ENCODE measurements around the gene MDM4.

MDM4 gene

DNA sequence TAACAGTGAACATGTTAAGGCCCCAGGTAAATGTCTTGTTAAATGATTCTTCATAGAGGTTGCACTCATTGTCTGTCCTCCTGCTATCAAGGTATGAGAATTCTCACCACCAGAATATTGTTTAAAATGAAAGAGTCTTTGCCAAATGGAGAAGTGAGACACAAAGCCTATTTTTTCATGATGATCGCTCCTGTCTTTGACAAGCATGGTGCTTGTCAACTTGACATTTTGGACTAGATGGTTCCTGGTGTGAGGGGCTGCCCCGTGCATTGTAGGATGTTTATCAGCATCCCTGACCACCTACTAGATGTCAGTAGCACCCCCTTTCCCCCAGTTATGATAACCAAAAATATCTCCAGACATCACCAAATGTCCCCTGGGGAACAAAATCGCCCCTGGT lies 65.6 kb downstream of the MDM4 start:
- in situ Hi-C loops (cut with MboI; ENCODE audit: low pct_unique_long_range_greater_than_20kb, low sequenced_read_pairs, unreplicated experiment) = no loop called here
- TF ChIP-seq, protein P1, sequence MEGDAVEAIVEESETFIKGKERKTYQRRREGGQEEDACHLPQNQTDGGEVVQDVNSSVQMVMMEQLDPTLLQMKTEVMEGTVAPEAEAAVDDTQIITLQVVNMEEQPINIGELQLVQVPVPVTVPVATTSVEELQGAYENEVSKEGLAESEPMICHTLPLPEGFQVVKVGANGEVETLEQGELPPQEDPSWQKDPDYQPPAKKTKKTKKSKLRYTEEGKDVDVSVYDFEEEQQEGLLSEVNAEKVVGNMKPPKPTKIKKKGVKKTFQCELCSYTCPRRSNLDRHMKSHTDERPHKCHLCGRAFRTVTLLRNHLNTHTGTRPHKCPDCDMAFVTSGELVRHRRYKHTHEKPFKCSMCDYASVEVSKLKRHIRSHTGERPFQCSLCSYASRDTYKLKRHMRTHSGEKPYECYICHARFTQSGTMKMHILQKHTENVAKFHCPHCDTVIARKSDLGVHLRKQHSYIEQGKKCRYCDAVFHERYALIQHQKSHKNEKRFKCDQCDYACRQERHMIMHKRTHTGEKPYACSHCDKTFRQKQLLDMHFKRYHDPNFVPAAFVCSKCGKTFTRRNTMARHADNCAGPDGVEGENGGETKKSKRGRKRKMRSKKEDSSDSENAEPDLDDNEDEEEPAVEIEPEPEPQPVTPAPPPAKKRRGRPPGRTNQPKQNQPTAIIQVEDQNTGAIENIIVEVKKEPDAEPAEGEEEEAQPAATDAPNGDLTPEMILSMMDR (IDR thresholded peaks at IDR 0.05; ENCODE audit: extremely low read depth, insufficient read depth, missing control alignments) = no peak
- no peak for DNase-seq (ENCODE audit: low spot score)

DNA sequence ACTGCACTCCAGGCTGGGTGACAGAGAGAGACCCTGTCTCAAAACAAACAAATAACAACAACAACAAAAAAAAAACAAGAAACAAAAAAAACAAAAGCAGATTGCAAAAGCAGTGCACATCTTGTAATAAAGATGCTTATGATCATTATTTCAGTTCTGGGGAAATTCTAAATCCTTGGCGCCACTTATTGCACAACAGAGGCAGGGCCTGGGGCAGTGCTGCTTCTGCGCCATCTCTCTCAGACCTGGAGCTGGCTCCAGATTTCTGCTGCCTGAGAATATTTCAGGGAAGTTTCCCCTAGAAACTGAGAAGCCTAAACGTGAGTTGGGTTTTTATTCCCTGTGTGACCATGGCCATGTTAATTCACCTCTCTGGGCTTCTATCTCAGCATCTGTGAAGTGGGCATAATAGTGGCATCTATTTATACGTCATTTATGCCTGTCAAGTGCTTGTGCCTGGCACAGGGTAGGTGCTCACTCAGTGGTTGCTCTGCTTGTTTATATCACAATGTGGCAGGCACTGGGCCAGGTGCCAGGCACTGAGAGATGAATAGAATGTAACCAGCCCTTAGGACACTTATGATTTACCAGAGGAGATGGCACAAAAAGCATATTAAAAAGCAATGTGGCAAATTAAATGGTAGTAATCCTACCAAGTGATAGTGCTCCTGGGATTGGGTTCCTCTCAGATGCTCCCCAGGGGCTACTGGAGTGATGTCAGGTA lies 67.9 kb downstream of the MDM4 start:
- in situ Hi-C loops (cut with MboI; ENCODE audit: low pct_unique_long_range_greater_than_20kb, low sequenced_read_pairs, unreplicated experiment) = no loop called here
- TF ChIP-seq, protein P1 (IDR thresholded peaks at IDR 0.05; ENCODE audit: extremely low read depth, insufficient read depth, missing control alignments) = no peak
- no peak for DNase-seq (ENCODE audit: low spot score)

DNA sequence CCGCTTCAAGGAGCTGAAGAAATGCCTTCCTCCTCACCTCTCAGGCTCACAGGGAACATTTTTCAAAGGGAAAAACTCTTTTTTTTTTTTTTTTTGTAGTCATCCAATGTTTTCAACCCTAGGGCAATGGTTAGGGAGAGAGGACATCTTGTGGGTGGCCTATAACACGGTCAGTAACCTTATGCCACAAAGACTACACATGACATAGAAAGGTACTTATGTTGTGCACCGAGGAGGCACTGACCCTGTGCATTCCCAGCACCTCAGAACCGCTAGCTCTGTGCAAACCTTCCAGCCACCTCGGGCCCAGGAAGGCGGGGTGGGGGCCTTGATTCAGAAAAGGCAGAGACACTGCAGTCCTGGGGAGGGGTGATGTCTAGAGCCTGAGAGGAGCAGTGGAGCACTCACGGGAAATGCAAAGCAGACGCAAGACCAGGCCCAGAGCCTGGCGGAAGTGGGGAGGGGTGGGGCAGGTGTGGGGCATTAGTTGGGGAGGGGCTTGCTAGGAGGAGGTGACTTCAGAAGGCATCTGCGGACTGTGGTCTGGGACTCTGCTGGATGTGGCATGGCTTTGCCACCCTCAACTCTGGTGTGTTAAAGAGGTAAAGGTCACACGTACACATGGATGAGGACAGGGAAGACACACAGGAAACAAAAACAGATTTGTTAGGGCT lies 68.6 kb downstream of the MDM4 start:
- TF ChIP-seq, protein P1 (IDR thresholded peaks at IDR 0.05; ENCODE audit: extremely low read depth, insufficient read depth, missing control alignments) = no peak
- in situ Hi-C loops (cut with MboI; ENCODE audit: low pct_unique_long_range_greater_than_20kb, low sequenced_read_pairs, unreplicated experiment) = no loop called here
- DNase-seq (ENCODE audit: low spot score) = no peak

DNA sequence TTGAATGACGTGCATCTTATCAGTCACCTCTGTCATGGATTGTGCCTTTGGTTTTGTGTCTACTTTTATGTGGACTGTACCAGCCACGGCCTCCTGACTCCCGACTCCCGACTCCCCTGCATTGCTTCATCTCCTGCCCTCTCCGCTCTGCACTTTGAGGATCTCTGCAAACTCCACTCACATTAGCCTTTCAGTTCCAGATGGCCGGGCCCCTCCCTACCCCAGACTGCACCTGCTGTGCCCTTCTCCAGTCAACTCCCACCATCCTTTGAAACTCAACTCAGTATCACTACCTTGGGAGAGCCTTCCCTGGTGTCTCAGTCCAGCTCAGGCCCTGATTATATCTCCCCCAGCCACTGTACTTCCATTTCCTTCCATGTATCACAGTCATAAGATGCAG lies 71.4 kb downstream of the MDM4 start:
- TF ChIP-seq, protein P1 (IDR thresholded peaks at IDR 0.05; ENCODE audit: extremely low read depth, insufficient read depth, missing control alignments) = no peak
- DNase-seq (ENCODE audit: low spot score) = no peak
- in situ Hi-C loops (cut with MboI; ENCODE audit: low pct_unique_long_range_greater_than_20kb, low sequenced_read_pairs, unreplicated experiment) = no loop called here

DNA sequence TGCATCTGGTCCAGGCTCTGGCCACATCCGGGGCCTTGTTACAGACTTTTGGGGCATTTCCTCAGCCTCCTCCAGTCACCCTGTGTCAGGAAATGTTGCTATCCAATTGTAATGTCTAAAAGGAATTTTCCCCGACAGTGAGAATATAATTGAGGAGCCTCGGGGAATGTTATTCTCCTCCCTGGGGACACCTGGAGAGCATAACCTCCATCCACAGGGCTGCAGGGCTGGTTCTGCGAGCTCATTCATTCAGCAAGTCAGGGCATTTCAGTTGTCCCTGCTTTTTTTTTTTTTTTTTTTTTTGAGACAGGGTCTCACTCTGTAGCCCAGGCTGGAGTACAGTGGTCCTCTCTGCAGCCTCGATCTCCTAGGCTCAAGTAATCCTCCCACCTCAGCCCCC lies 72.6 kb downstream of the MDM4 start:
- no peak for DNase-seq (ENCODE audit: low spot score)
- in situ Hi-C loops (cut with MboI; ENCODE audit: low pct_unique_long_range_greater_than_20kb, low sequenced_read_pairs, unreplicated experiment) = no loop called here
- TF ChIP-seq, protein P1 (IDR thresholded peaks at IDR 0.05; ENCODE audit: extremely low read depth, insufficient read depth, missing control alignments) = no peak

DNA sequence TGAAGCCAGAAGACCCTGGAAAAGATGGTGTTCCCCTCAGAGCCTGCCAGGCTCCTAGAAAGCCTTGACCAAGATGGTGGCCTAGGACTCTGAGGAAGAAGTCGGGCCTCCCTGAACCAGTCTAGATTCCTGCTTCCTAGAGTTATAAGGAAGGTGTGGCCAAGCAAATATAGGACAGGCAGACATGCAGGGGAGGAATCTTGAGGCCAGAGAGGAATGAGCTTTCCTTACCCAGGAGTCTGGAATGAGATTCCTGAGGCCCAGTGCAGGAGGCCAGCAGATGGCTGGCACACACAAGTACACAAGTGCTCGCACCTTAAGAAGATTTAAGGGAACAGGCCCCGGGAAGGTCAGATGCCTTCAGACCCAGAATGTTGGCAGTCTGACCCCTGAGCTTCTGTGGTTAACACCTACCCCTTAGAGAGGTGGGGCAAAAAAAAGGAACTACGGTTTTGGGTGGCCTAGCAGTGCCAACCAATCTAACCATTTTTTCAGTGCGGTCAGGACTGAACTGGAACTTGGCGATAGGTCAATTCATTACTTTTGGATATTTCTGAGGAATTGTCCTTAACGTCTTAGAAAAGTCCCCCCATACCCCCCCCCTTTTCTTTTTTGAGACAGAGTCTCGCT lies 73.3 kb downstream of the MDM4 start:
- in situ Hi-C loops (cut with MboI; ENCODE audit: low pct_unique_long_range_greater_than_20kb, low sequenced_read_pairs, unreplicated experiment) = no loop called here
- TF ChIP-seq, protein P1 (IDR thresholded peaks at IDR 0.05; ENCODE audit: extremely low read depth, insufficient read depth, missing control alignments) = no peak
- DNase-seq (ENCODE audit: low spot score) = no peak

Data from GM13977 (cell line).